NCI-H128 (cell line): ENCODE data around the gene LPP.

ENCODE experiments used
- DNase-seq: peaks from one replicate; lab custom pipeline; 2025; ENCODE audit not compliant: unreplicated experiment; lab: John Stamatoyannopoulos, UW

The LPP gene

GRCh38 chr3:188322135-188322887 is 168.4 kb downstream of the LPP start:
- DNase-seq, result no peak

- DNase-seq, result no peak
These were observed 169.3 kb downstream of the LPP start for GRCh38 chr3:188323067-188323842.

GRCh38 chr3:188326111-188326510 is 172.2 kb downstream of the LPP start:
- no peak for DNase-seq

GRCh38 chr3:188326968-188327367 is 173.0 kb downstream of the LPP start:
- DNase-seq, result no peak

- no peak for DNase-seq
These were observed 173.5 kb downstream of the LPP start for GRCh38 chr3:188327433-188327832.

- no peak for DNase-seq
These were observed 176.2 kb downstream of the LPP start for GRCh38 chr3:188330138-188330537.

- no peak for DNase-seq
These were observed 177.2 kb downstream of the LPP start for GRCh38 chr3:188331166-188331565.

- DNase-seq, result no peak
These were observed 178.1 kb downstream of the LPP start for GRCh38 chr3:188332085-188332484.

GRCh38 chr3:188335656-188336055 is 181.7 kb downstream of the LPP start:
- DNase-seq, result no peak

GRCh38 chr3:188336178-188336577 is 182.2 kb downstream of the LPP start:
- no peak for DNase-seq

GRCh38 chr3:188337232-188337631 is 183.3 kb downstream of the LPP start:
- DNase-seq, result no peak

GRCh38 chr3:188338086-188338485 is 184.1 kb downstream of the LPP start:
- DNase-seq, result no peak

GRCh38 chr3:188339410-188340295 is 185.7 kb downstream of the LPP start:
- no peak for DNase-seq

GRCh38 chr3:188341501-188341900 is 187.5 kb downstream of the LPP start:
- no peak for DNase-seq

- no peak for DNase-seq
These were observed 189.2 kb downstream of the LPP start for GRCh38 chr3:188342991-188343732.

- DNase-seq, result peak; percentile 35
These were observed 189.9 kb downstream of the LPP start for GRCh38 chr3:188343894-188344293.

- no peak for DNase-seq
These were observed 191.3 kb downstream of the LPP start for GRCh38 chr3:188345223-188345622.

GRCh38 chr3:188348435-188349244 is 194.7 kb downstream of the LPP start:
- no peak for DNase-seq

GRCh38 chr3:188349351-188349901 is 195.5 kb downstream of the LPP start:
- DNase-seq, result no peak

- no peak for DNase-seq
These were observed 196.0 kb downstream of the LPP start for GRCh38 chr3:188349933-188350332.
